GM21423 (cell line): ENCODE data around the gene PRKN.
"Not testable (repeated sequence)": the region's sequence is repeated elsewhere in the genome, so short reads cannot be mapped to it uniquely, and the experiment has no call there.

Source experiments
- ATAC-seq: cut with Tn5 transposase; IDR thresholded peaks from one replicate; pipeline ENCODE4 v1.9.1; 2021; ENCODE audit warnings: mild to moderate bottlenecking, moderate library complexity; ENCODE audit not compliant: unreplicated experiment

Gene PRKN

GRCh38 chr6:162546905-162547304 lies 180.7 kb downstream of the PRKN start:
- no peak for ATAC-seq

- no peak for ATAC-seq
These were observed 184.3 kb downstream of the PRKN start for GRCh38 chr6:162543221-162543620.

GRCh38 chr6:162541019-162541601 lies 186.5 kb downstream of the PRKN start:
- ATAC-seq = no peak

GRCh38 chr6:162539321-162539720 lies 188.2 kb downstream of the PRKN start:
- no peak for ATAC-seq

GRCh38 chr6:162538643-162539064 lies 188.9 kb downstream of the PRKN start:
- ATAC-seq = no peak

GRCh38 chr6:162533009-162533400 lies 194.6 kb downstream of the PRKN start:
- no peak for ATAC-seq

- ATAC-seq = no peak
These were observed 195.1 kb downstream of the PRKN start for GRCh38 chr6:162532283-162533008.

GRCh38 chr6:162531391-162531790 lies 196.2 kb downstream of the PRKN start:
- not testable (repeated sequence) for ATAC-seq

- ATAC-seq = no peak
These were observed 199.0 kb downstream of the PRKN start for GRCh38 chr6:162528538-162528937.

GRCh38 chr6:162526960-162527359 lies 200.6 kb downstream of the PRKN start:
- no peak for ATAC-seq

- no peak for ATAC-seq
These were observed 202.4 kb downstream of the PRKN start for GRCh38 chr6:162525181-162525580.

- ATAC-seq = no peak
These were observed 214.8 kb downstream of the PRKN start for GRCh38 chr6:162512744-162513143.

- ATAC-seq = no peak
These were observed 230.2 kb downstream of the PRKN start for GRCh38 chr6:162497389-162497788.

- ATAC-seq = no peak
These were observed 233.6 kb downstream of the PRKN start for GRCh38 chr6:162493917-162494316.

- no peak for ATAC-seq
These were observed 235.9 kb downstream of the PRKN start for GRCh38 chr6:162491637-162492036.

GRCh38 chr6:162489101-162489976 lies 238.2 kb downstream of the PRKN start:
- no peak for ATAC-seq

GRCh38 chr6:162488444-162488843 lies 239.1 kb downstream of the PRKN start:
- ATAC-seq = no peak

- no peak for ATAC-seq
These were observed 242.1 kb downstream of the PRKN start for GRCh38 chr6:162485464-162485863.

- no peak for ATAC-seq
These were observed 245.6 kb downstream of the PRKN start for GRCh38 chr6:162481938-162482337.

- no peak for ATAC-seq
These were observed 246.2 kb downstream of the PRKN start for GRCh38 chr6:162481320-162481719.

GRCh38 chr6:162478192-162478671 lies 249.3 kb downstream of the PRKN start:
- ATAC-seq = no peak

GRCh38 chr6:162474722-162475121 lies 252.8 kb downstream of the PRKN start:
- ATAC-seq = no peak
